ENCODE results near the gene NTSR2.
"Not testable (repeated sequence)": the region's sequence is repeated elsewhere in the genome, so short reads cannot be mapped to it uniquely, and the experiment has no call there.

Gene NTSR2

DNA sequence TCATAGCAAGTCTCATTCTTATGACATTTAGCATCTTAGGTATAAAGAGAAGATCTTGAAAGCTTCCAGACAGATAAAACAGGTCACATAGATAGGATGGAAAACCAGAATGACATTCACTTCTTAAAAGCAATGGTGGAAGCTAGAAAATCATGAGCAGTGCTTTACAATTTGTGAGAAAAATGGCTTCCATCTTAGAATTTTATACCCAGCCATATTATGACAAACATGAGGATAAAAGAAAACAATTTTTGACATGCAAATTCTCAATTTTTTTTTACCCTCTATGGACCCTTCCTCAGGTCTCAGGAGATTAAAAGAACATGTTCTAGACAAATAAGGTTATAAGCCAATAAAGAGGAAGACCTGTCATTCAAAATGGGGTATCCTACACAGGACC, 7.1 kb downstream of the NTSR2 start:
- Histone ChIP-seq H3K27ac (no peak overlapping the region), H3K4me3 (no peak overlapping the region)

DNA sequence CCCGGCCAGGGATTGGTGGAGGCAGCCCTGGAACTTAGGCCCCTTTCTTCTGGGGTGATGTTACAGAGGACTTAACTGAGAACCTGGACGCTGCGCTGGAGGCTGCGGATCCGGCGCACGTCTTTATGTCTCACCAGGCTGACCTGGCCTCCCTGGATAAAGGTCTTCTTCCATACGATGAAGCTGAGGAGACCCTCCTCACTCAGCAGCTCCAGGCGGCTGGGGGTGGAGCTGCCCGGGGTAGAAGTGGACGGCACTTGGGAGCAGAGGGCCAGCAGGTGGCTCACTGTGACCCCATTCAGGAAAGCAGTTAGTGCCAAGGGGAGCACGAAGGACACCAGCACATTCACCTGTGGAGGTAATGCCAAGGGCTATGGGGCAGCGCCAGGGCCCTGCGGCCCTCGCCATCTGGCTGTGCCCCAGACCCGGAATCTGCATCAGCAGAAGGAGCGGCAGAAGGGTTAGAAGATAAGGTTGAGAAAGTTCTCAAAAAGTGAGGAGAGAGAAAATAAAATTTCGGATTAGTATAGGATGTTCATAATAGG, 8.0 kb downstream of the NTSR2 start:
- H3K27ac ChIP-seq, result no peak overlapping the region
- no peak overlapping the region for H3K4me3 ChIP-seq

DNA sequence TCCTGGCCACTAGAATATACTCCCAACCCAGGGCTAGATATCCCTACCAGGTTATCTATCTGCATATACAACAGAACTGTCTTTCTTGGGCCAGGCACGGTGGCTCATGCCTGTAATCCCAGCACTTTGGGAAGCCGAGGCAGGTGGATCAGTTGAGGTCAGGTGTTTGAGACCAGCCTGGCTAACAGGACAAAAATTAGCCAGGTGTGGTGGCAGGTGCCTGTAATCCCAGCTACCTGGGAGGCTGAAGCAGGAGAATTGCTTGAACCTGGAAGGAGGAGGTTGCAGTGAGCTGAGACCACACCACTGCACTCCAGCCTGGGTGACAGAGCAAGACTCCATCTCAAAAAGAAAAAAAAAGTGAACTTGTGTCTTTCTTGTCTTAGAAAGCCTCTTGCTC, 9.6 kb downstream of the NTSR2 start:
- not testable (repeated sequence) for H3K27ac ChIP-seq, H3K4me3 ChIP-seq

DNA sequence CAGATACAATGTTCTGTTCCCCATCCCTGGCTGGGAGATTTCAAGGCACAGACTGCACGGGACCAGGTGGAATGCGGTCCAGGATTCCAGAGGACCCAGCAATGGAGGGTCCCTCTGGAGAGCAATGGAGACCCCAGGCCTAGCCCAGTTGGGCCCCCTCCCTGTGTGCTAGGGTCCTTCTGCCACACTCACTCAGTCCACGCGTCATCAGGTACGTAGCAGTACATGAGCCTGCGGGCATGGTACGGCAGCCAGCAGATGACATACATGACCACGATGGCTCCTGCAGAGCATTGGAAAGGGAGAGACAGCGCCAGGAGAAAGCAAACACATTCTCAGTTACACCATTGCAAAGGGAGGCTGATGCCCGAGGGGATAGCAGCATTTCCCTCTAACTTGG, 10.1 kb downstream of the NTSR2 start:
- H3K4me3 ChIP-seq, result no peak overlapping the region
- no peak overlapping the region for H3K27ac ChIP-seq

DNA sequence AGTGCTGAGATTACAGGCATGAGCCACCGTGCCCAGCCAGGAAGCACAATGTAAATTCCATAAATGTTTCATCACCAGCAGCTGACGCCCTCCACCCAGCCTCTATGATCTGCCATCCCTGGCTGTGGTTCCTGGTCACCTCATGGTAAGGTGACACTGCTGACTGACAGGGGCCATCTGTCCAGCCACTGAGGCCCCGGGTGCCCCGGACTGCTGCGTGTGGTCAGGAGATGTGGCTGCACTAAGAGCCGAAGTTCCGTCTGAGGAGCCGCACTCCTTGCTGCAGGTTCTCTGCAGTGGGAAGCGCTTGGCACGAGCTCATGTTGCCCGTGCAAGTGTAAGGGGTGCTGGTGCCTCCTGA, 10.9 kb downstream of the NTSR2 start:
- Histone ChIP-seq H3K27ac (no peak overlapping the region), H3K4me3 (no peak overlapping the region)

DNA sequence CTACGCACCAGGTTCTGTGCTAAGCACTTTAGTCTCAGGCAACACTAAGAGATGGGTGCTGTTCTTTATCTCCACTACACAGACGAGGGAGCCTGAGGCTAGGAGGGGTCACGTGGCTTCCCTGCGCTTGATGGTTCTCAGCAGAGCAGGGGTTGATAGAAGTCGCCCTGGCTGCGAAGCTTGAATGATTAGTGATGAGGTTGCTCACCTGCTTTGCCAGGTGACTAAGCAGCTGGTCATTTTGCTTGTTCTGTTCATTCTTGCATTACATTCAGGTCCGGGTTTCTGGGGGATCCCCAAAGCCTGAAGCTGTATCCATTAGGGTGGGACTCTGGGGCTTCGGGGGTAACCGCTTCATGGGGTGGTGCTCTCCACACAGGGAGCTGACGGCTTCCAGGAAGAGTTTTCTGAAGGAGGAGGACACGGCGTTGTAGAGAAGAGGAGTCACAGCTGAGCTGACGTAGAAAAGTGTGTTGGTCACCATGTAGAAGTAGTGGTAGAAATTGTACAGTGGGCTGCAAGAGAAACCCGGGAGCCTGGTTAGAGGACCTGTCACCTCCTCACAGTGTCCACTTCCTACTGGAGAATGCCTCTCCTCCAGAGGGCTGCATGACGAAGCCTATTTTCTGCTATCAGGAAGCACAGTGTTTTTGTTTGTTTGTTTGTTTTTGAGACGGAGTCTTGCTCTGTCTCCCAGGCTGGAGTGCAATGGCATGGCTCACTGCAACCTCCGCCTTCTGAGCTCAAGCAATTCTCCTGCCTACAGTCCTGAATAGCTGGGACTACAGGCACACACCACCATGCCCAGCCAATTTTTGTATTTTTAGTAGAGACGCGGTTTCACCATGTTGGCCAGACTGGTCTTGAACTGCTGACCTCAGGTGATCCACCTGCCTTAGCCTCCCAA, 11.5 kb downstream of the NTSR2 start:
- Histone ChIP-seq H3K27ac (no peak overlapping the region), H3K4me3 (no peak overlapping the region)

DNA sequence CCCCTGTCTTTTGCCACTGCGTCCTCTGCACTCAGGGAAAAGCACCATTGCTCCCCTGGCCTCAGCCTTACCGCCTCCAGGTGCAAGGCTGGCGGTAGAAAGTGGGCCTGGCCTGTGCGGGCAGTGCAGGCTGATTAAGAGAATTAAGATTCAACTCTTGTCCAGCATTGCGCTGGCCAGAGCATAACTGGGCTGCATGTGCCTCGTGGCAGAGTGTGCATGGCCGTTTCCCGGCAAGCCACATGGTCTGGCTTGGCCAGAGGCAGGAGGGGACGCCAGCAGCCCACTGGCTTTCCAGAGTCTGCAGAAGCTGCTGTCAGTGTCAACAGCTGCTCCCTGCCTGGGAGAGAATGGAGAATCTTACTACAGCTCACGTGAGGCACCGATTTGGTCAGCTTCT, 12.3 kb downstream of the NTSR2 start:
- Histone ChIP-seq H3K4me3 (no peak overlapping the region), H3K27ac (no peak overlapping the region)

DNA sequence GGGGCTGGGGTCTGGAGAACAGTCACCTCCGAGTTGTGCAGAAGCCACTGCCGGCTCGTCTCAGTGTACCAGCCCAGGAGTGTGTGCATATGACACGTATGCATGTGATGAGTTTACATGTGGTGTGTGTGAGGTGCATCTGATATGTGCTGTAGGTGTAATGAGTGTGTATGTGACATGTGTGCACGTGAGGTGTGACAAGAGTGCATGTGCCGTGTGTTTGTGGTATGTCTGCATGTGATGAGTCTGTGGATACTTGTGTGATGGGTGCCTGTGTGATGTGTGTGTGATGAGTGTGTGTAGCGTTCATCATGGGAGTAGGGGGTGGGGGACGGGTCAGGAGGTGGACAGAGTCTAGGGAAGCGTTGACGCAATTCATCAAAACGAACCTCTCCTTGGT, 12.8 kb downstream of the NTSR2 start:
- H3K4me3 ChIP-seq, result no peak overlapping the region
- no peak overlapping the region for H3K27ac ChIP-seq

DNA sequence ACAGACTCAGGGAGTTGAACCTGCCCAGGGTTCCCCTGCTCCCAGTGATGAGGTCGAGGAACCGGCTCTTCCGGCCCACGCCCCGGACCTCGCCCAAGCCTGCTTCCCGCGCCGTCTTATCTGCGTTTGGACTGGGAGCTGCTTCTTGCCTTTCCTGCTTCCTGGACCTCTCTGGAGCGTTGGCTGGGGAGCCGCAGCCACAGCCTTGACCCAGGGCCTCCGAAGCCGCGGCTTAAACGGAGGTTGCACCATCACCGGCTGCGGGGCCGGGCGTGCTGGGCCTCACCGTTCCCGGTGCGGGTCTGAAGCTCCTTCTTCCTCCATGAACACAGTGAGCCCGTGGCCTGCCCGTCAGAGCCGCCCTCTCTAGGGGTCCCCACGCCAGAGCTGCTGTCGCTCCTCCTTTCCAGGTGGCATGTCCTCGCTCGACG, 13.3 kb downstream of the NTSR2 start:
- Histone ChIP-seq H3K27ac (no peak overlapping the region), H3K4me3 (no peak overlapping the region)

DNA sequence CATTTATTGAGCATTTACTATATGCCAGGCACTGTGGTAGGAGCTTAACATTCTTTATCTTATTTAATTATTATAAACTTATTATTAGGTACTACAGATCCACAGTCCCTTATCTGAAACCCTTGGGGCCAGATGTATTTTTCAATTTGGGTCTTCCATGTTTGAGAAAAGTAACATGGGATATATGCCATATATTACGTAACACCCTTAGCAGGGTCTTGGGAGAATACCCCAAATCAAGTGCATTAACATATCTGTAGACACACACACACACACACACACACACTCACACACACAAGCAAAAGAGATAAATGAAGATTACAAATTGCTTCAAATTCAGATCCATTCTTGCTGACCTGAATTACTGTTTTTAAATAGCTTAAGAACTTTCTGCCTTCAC, 13.7 kb downstream of the NTSR2 start:
- Histone ChIP-seq H3K27ac (no peak overlapping the region), H3K4me3 (no peak overlapping the region)

DNA sequence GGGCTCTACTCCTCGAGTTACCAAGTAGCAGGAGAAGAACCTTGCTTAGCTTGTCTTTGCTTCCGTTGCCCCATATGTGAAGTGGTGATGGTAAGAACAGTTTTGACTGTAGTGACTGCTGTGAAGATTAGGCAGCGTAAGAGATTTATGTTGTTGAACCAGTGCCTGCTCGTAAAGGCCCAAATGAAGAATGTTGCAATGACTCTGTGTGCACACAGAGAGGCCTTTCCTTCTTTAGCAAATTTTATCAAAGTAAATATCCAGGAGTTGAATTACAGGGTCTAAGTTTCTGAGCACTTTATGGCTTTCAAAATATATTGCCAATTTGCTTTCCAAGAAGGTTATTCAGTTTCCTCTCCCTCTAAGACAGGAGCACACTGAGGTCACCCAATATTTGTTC, 14.5 kb downstream of the NTSR2 start:
- no peak overlapping the region for H3K4me3 ChIP-seq
- H3K27ac ChIP-seq, result no peak overlapping the region

DNA sequence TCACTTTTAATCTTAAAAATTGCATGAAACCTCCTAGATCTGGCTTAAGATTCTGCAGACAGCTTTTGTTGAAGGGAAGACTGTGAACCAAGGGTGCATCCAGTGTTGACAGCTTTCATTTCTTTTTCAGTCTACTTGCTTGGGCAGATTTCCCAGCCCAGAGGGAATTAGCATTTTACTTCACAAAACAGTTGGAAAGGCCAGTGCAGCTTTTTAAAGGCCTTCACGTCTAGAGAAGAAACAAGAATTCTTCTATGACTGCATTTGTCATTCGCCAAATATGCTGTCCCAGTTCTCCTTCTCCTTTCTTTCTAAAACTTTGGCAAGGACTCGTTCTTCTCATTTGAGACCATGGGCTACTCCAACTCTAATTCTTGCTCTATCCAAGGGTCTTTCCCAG, 17.4 kb downstream of the NTSR2 start:
- Histone ChIP-seq H3K27ac (no peak overlapping the region), H3K4me3 (no peak overlapping the region)

DNA sequence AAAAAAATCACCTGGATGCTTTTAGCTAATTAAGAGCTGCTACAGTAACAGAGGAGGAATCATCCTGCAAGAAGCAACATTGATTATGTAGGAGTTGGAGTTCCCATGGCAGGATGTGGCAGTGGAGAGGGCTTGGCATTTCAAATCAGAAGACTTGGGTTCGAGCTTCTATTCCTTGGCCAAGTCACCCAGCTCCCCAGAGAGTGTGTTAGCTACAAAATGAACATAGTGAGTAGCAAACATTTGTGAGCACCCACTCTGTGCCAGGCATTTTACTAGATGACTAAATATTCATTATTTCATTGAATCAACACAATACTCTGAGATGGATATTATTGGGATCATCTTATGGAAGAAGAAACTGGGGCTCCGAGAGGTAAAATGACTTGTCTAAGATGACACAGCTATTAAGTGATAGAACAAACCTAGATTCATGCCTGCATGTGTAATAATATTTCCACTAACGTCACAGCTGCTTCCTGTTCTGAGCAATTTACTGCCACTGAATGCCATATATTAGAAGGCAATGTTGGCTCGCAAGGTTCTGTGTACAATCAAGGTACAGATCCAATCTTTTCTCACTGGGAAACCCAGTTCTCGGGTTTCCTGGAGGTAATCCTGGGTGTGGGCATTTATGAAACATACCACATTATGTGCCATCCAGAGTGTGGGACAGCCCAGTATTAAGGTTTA, 18.0 kb downstream of the NTSR2 start:
- no peak overlapping the region for H3K27ac ChIP-seq
- H3K4me3 ChIP-seq, result no peak overlapping the region

DNA sequence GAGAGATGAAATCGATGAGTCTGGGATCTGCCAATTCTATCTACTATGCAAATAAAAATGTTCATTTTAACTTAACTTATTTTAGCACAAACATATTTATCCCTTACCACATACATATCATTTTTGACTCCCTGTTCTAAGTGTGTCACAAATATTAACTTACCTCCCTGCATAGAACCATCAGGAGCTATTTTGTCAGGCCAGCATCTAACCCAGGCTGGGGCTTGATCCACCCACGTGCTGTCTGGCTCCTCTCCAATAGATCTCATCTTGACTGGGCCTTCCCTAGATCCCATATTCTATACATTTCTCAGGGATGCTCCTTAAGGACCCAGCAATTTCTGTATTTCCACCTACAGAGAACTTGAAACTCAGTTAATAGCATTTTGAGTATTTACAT, 20.9 kb downstream of the NTSR2 start:
- no peak overlapping the region for H3K27ac ChIP-seq
- H3K4me3 ChIP-seq, result no peak overlapping the region

DNA sequence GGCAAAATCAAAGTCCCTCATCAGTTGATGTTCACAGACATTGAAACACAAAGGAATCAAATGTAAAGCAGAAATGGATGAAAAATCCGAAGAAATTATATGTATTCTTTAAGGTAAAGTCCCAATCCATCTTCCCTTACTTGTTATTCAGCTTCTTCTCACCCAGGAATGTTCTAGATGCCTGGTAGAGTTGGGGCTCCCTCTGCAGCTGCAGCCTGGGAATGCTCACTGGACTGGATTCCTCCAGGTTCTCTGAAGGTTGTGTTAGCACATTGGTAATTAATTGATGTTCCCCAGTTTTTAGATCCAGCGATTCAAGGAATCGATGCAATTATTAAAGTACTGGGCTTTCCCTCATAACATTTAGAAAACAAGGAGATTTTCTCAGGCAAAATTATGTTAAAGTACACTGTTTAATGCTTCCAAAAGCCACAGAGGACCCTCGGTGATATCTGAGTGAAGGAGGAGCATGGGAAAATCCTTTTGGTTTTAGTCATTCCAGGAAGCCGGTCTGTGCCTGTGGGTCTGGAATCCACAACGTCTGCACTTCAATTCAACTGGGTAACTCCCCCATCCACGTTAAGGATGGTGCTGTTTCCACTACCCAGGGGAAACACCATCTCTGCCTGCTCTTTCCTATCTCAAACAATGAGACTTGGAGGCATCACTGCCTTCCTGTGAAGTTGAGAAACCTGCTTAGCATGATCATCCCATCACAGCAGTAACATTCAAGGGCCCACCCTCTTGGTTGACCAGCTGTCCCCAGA, 22.0 kb downstream of the NTSR2 start:
- Histone ChIP-seq H3K4me3 (no peak overlapping the region), H3K27ac (no peak overlapping the region)

DNA sequence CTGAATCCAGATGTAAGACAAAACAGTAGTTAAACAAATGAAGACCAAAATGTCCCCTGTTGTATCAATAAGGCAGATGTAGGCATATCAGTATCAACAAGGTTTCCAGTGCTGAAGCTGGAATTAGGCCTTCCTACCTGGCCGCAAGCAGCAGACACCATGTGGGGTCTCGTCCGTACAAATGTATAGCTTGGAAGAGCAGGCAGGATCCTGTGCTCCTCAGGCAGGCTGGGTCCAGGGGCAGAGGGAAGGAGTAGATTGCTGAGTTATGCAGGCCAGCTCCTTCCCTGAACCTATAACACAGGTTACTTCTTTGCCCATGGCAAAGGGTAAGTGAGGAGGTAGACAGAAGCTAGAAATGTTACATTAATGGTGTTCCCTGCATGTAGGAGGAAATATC, 23.5 kb downstream of the NTSR2 start:
- H3K27ac ChIP-seq, result no peak overlapping the region
- H3K4me3 ChIP-seq, result no peak overlapping the region

DNA sequence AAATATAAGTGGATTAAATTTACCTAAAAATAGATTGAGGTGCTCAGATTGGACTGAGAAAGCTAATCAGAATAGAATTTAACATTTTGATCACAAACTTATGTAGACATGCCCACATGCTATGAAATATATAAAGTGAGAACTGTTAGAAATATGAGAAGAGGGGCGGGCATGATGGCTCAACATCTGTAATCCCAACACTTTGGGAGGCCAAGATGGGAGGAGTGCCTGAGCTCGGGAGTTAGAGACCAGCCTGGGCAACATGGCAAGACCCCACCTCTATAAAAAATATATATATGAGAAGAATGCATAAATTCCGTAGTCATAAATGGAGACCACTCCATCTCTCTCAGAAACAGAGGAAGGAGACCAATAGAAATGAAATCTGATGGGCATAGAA, 25.7 kb downstream of the NTSR2 start:
- no peak overlapping the region for H3K27ac ChIP-seq
- no peak overlapping the region for H3K4me3 ChIP-seq

DNA sequence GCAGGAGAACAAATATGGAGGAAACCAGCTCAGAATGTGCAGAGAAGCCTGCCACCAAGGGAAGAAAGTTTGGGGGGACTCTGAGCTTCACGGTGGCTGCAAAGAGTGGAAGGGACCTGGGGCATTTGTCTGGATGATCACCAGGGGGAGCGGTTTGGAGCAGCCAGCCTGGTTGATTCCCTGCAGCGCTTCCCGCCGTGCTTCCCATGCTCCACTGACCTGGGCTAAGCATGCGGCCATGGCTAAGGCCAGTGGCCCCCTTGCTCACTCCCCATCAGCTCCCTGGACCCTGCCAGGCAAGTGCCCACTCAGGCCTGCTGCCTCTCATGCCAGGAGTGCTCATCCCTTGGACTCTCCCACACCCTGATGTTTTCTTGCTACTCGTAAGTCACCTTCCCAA, 27.0 kb downstream of the NTSR2 start:
- H3K4me3 ChIP-seq, result no peak overlapping the region
- no peak overlapping the region for H3K27ac ChIP-seq

DNA sequence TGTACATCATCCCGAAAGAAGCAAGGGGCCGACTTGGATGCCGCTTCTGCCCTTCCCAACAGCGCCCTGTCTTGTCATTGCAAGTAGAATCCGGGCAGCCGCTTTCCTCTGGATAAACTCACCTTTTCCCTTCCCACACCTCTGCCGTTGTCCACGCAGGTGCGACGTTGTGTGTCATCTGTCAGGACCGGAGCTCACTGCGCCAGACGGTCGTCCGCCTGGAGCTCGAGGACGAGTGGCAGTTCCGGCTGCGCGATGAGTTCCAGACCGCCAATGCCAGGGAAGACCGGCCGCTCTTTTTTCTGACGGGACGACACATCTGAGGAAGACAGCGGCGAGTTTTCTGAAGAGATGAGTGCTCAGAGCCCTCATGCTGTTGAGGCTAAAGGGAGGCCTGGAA, 29.9 kb downstream of the NTSR2 start:
- Histone ChIP-seq H3K4me3 (no peak overlapping the region), H3K27ac (no peak overlapping the region)

DNA sequence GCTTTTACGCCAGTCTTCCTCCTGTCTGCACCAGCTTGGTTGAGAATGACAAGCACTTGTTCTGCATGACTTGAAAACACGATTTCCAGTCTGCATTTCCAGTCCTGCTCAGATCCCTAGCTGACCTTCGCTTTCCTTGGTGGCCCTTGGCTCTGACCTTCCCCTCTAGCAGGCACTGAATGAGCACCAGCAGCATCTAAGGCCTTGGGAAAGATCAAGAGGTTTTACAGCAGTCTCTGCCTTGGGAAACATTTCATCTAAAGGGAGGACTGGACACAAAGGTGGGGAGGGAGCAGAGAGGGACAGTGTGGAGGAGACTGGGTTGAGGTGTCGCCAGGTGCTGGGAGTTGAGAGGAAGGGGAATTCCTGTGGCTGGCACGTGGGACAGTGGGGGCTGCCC, 30.5 kb downstream of the NTSR2 start:
- no peak overlapping the region for H3K4me3 ChIP-seq
- no peak overlapping the region for H3K27ac ChIP-seq

DNA sequence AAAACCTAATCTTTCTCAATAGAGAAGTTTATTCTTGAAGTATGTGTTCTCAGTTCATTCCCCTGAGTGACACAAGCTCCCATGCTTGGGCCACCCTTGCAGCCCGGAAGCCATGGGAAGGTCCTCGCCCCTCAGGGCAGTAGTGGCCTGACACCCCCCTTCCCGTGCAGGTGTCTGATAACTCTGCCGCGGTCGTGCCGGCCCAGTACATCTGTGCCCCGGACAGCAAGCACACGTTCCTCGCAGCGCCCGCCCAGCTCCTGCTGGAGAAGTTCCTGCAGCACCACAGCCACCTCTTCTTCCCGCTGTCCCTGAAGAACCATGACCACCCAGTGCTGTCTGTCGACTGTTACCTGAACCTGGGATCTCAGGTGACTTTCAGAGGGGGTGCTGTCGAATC, 32.4 kb downstream of the NTSR2 start:
- Histone ChIP-seq H3K27ac (no peak overlapping the region), H3K4me3 (no peak overlapping the region)

Measured in skin epidermis (tissue), 12 donors.